A673 (cell line): ENCODE data around the gene SWI5. TPM values are rescaled to one million over a fixed set of nuclear protein-coding genes. Genes with fewer than 3 reads are reported as not detected.

Experiments
- BruUV-seq: library from RNA; stranded (reverse); fragments of 400-500 nt; replicated peaks from 2 replicates; lab custom pipeline; 2021; lab: Mats Ljungman, UMichigan
- CTCF ChIA-PET: fragments of 300-600 bp; sonication (Branson Sonifier 250); formaldehyde crosslinking; loops from one replicate; lab custom pipeline; 2022; ENCODE audit warnings: antibody characterized with exemption; lab: Charles Lee
- POLR2A ChIA-PET: fragments of 300-600 bp; sonication (Branson Sonifier 250); formaldehyde crosslinking; loops from one replicate; lab custom pipeline; 2022; ENCODE audit warnings: antibody characterized with exemption; ENCODE audit not compliant: low non-redundant PET; lab: Charles Lee
- DNase-seq: peaks from one replicate; pipeline ENCODE4 v3.0.0-alpha.2; 2015; ENCODE audit warnings: low spot score
- H3K27ac ChIP-seq: fragments of 200-600 bp; sonication (generic); 2 replicates; pipeline ENCODE4 v1.5.1; 2016; ENCODE audit warnings: mixed run types, low read depth, mild to moderate bottlenecking, mixed read lengths, antibody characterized with exemption, low read length; ENCODE audit not compliant: poor library complexity, severe bottlenecking
- H3K27me3 ChIP-seq: fragments of 200-600 bp; sonication (generic); replicated peaks from 2 replicates; pipeline ENCODE4 v1.6.1; 2017; ENCODE audit warnings: mixed run types, low read depth, mild to moderate bottlenecking, mixed read lengths, antibody characterized with exemption, low read length; ENCODE audit not compliant: insufficient read depth, poor library complexity
- H3K36me3 ChIP-seq: fragments of 200-600 bp; sonication (generic); 2 replicates; pipeline ENCODE4 v1.6.1; 2016; ENCODE audit warnings: mixed run types, mild to moderate bottlenecking, mixed read lengths, antibody characterized with exemption, low read length; ENCODE audit not compliant: insufficient read depth, poor library complexity, severe bottlenecking
- H3K4me1 ChIP-seq: fragments of 200-600 bp; sonication (generic); 2 replicates; pipeline ENCODE4 v1.6.1; 2017; ENCODE audit warnings: mixed run types, mild to moderate bottlenecking, mixed read lengths, antibody characterized with exemption, low read length; ENCODE audit not compliant: insufficient read depth, poor library complexity, severe bottlenecking
- H3K4me3 ChIP-seq: fragments of 200-600 bp; sonication (generic); 2 replicates; pipeline ENCODE4 v1.5.1; 2016; ENCODE audit warnings: low read depth, mixed run types, mild to moderate bottlenecking, mixed read lengths, low read length; ENCODE audit not compliant: poor library complexity, severe bottlenecking
- H3K9me3 ChIP-seq: fragments of 200-600 bp; sonication (generic); 2 replicates; pipeline ENCODE4 v1.6.1; 2016; ENCODE audit warnings: mixed run types, low read depth, mild to moderate bottlenecking, mixed read lengths, antibody characterized with exemption, low read length; ENCODE audit not compliant: poor library complexity, severe bottlenecking
- EZH2 ChIP-seq: fragments of 200-600 bp; sonication (generic); IDR thresholded peaks from 2 replicates; pipeline ENCODE4 v1.6.1; 2017; ENCODE audit warnings: borderline replicate concordance, low read depth, mild to moderate bottlenecking, mixed read lengths, antibody characterized with exemption, low read length; ENCODE audit not compliant: poor library complexity, severe bottlenecking
- intact Hi-C: fragments of 100-400 bp; cut with micrococcal nuclease; formaldehyde crosslinking; loops from one replicate; pipeline ENCODE4 v1.10.0; 2022; ENCODE audit not compliant: unreplicated experiment
- total RNA-seq: library from RNA; stranded (reverse); gene quantifications from 2 replicates; pipeline ENCODE4 v1.2.3, GENCODE V29; 2021
- TF ChIP-seq, protein P1 (sequence below): fragments of 300-800, 200-600 bp; sonication (generic); conservative IDR thresholded peaks from 2 replicates; pipeline ENCODE4 v1.5.1; 2017; ENCODE audit warnings: low read depth, mild to moderate bottlenecking, antibody characterized with exemption, low read length, moderate library complexity, mixed read lengths

The SWI5 gene
- total RNA-seq, 1 experiment from 2014 or later, result 19.0 TPM

DNA sequence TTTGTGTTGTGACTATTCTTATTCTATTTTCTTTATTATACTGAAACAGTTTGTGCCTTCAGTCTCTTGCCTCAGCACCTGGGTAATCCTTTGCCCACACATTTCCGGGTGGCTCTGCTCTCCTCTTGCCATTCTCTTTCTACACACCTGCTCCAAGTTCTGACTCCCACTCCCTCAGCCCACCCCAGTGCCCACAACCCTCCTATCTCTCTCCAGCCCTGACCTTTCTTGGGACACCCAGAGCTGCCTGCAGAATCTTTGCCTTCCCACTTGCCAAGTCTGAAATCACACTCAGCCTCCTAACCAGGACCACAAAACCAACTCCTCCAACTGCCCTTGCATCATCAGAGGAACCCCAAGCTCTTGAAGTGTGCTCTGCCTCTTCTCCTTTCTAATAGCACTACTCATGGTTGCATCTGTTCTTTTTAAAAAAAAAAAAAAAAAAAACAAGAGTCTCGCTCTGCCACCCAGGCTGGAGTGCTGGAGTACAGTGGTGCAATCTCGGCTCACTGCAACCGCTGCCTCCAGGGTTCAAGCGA is 4.1 kb downstream of the SWI5 start:
- DNase-seq, result no peak
- CTCF ChIA-PET, result no interaction called here
- TF ChIP-seq EZH2, result no peak
- TF ChIP-seq, protein P1, sequence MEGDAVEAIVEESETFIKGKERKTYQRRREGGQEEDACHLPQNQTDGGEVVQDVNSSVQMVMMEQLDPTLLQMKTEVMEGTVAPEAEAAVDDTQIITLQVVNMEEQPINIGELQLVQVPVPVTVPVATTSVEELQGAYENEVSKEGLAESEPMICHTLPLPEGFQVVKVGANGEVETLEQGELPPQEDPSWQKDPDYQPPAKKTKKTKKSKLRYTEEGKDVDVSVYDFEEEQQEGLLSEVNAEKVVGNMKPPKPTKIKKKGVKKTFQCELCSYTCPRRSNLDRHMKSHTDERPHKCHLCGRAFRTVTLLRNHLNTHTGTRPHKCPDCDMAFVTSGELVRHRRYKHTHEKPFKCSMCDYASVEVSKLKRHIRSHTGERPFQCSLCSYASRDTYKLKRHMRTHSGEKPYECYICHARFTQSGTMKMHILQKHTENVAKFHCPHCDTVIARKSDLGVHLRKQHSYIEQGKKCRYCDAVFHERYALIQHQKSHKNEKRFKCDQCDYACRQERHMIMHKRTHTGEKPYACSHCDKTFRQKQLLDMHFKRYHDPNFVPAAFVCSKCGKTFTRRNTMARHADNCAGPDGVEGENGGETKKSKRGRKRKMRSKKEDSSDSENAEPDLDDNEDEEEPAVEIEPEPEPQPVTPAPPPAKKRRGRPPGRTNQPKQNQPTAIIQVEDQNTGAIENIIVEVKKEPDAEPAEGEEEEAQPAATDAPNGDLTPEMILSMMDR, result no peak
- Histone ChIP-seq H3K9me3 (no peaks in the 10 kb centered on the region), H3K27me3 (no peaks in the 10 kb centered on the region), H3K4me3 (no peak overlapping the region), H3K4me1 (peaks cover 3% of the 10 kb centered on the region), H3K27ac (no peak overlapping the region), H3K36me3 (no peaks in the 10 kb centered on the region)
- intact Hi-C loops, result no loop called here
- BruUV-seq, result no TSS peak
- POLR2A ChIA-PET, result no interaction called here

GRCh38 chr9:128282500-128282899 is 6.4 kb downstream of the SWI5 start:
- Histone ChIP-seq H3K27me3 (no peaks in the 10 kb centered on the region), H3K9me3 (no peaks in the 10 kb centered on the region), H3K4me3 (no peak overlapping the region), H3K27ac (no peak overlapping the region), H3K36me3 (no peaks in the 10 kb centered on the region), H3K4me1 (no peaks in the 10 kb centered on the region)
- intact Hi-C loops, result no loop called here
- TF ChIP-seq EZH2, result no peak
- TF ChIP-seq, protein P1, result no peak
- ChIA-PET CTCF (no interaction called here), POLR2A (no interaction called here)
- BruUV-seq, result no TSS peak
- DNase-seq, result no peak

DNA sequence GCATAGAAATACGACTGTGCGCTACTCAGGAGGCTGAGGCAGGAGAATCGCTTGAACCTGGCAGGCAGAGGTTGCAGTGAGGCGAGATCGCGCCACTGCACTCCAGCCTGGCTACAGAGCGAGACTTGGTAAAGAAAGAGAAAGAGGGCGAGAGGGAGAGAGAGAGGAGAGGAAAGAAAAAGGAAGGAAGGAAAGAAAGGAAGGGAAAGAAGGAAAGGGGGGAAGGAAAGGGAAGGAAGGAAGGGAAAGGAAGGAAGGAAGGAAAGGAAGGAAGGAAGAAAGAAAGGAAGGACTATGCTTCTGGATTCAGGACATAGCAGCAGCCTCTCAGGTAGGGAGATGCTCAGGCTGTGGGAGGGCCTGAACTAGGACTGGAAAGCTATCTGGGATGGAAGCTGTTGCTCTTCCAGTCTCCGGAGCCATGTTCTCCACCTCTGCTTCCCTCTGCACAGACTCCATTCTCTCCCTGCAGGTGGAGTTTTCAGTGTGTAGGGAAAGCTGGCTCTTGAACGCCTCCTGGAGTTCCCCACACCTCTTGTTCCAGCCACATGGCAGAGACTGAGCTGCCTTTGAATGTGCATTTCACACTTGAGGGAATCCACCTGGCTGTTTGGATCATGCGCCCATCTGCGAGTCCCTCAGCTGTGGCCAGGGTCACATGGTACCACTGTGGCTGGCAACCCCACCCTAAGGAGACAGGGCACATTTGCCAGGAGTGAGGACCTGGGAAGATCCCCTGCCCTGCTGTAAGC is 9.1 kb downstream of the SWI5 start:
- DNase-seq, result no peak
- intact Hi-C loops, result no loop called here
- H3K27me3 ChIP-seq, result no peaks in the 10 kb centered on the region
- no peaks in the 10 kb centered on the region for H3K9me3 ChIP-seq
- no peaks in the 10 kb centered on the region for H3K36me3 ChIP-seq
- ChIA-PET POLR2A (no interaction called here), CTCF (interaction anchor here (0.5 kb wide), 1 partner anchor 126 kb away, joined by 8 read pairs; no protein-coding TSS in a partner anchor)
- H3K4me3 ChIP-seq, result no peak overlapping the region
- H3K27ac ChIP-seq, result no peak overlapping the region
- no peak for TF ChIP-seq EZH2
- TF ChIP-seq, protein P1, result no peak
- BruUV-seq, result no TSS peak
- no peaks in the 10 kb centered on the region for H3K4me1 ChIP-seq
